HG03558 (cell line): Measurements from ENCODE around the gene TAP1.
"Not testable (repeated sequence)": the region's sequence is repeated elsewhere in the genome, so short reads cannot be mapped to it uniquely, and the experiment has no call there.

Source experiments
- ATAC-seq: cut with Tn5 transposase; IDR thresholded peaks from one replicate; pipeline ENCODE4 v1.9.1; 2021; ENCODE audit warnings: moderate number of reproducible peaks; ENCODE audit not compliant: unreplicated experiment; ENCODE audit errors: extremely low read depth

The TAP1 gene

GRCh38 chr6:32809171-32809570 is 44.3 kb downstream of the TAP1 start:
- no peak for ATAC-seq

GRCh38 chr6:32807020-32807580 is 46.4 kb downstream of the TAP1 start:
- no peak for ATAC-seq

GRCh38 chr6:32805404-32805803 is 48.1 kb downstream of the TAP1 start:
- not testable (repeated sequence) for ATAC-seq

- ATAC-seq, result no peak
Observed at GRCh38 chr6:32803416-32803815, 50.1 kb downstream of the TAP1 start.

- ATAC-seq, result no peak
Observed at GRCh38 chr6:32799740-32800139, 53.8 kb downstream of the TAP1 start.

- ATAC-seq, result no peak
Observed at GRCh38 chr6:32799168-32799567, 54.3 kb downstream of the TAP1 start.

- no peak for ATAC-seq
Observed at GRCh38 chr6:32796848-32797776, 56.4 kb downstream of the TAP1 start.
